PC-9 (cell line): ENCODE measurements around the gene PI4KA. TPM values are rescaled to one million over a fixed set of nuclear protein-coding genes. Genes with fewer than 3 reads are reported as not detected.
"Not testable (repeated sequence)": the region's sequence is repeated elsewhere in the genome, so short reads cannot be mapped to it uniquely, and the experiment has no call there.

ENCODE experiments used
- BruUV-seq: library from RNA; stranded (reverse); fragments of 400-500 nt; replicated peaks from 2 replicates; lab custom pipeline; 2021; lab: Mats Ljungman, UMichigan
- CTCF ChIA-PET: fragments of 300-600 bp; sonication (Branson Sonifier 250); formaldehyde crosslinking; loops from one replicate; lab custom pipeline; 2022; ENCODE audit warnings: antibody characterized with exemption; lab: Charles Lee
- POLR2A ChIA-PET: fragments of 300-600 bp; sonication (Branson Sonifier 250); formaldehyde crosslinking; loops from one replicate; lab custom pipeline; 2022; ENCODE audit warnings: antibody characterized with exemption; ENCODE audit not compliant: unreplicated experiment; lab: Charles Lee
- DNase-seq, 2 experiments: peaks; one replicate each; pipeline versions ENCODE4 v3.0.0 to v3.0.0-alpha.2; 2015 to 2022; ENCODE audit warnings: mixed read lengths in 1 of 2
- H2AFZ ChIP-seq: fragments of 200-600 bp; sonication (generic); 2 replicates; pipeline ENCODE4 v1.8.1; 2017; ENCODE audit warnings: antibody characterized with exemption
- H3F3A ChIP-seq: fragments of 200-600 bp; sonication (generic); 2 replicates; pipeline ENCODE4 v1.8.1; 2017; ENCODE audit warnings: antibody characterized with exemption, mild to moderate bottlenecking, low read depth; ENCODE audit not compliant: insufficient read depth
- H3K27ac ChIP-seq: fragments of 200-600 bp; sonication (generic); 2 replicates; pipeline ENCODE4 v1.6.1; 2016; ENCODE audit warnings: mixed run types
- H3K27me3 ChIP-seq: fragments of 200-600 bp; sonication (generic); 2 replicates; pipeline ENCODE4 v1.6.1; 2016; ENCODE audit warnings: low read depth, mixed run types; ENCODE audit not compliant: insufficient read depth
- H3K36me3 ChIP-seq: fragments of 200-600 bp; sonication (generic); 2 replicates; pipeline ENCODE4 v1.6.1; 2016; ENCODE audit warnings: low read depth, mixed run types
- H3K4me1 ChIP-seq: fragments of 200-600 bp; sonication (generic); replicated peaks from 2 replicates; pipeline ENCODE4 v1.6.1; 2016; ENCODE audit warnings: mixed run types; ENCODE audit not compliant: insufficient read depth
- H3K4me2 ChIP-seq: fragments of 200-600 bp; sonication (generic); 2 replicates; pipeline ENCODE4 v1.6.1; 2017; ENCODE audit warnings: mixed run types
- H3K4me3 ChIP-seq: fragments of 200-600 bp; sonication (generic); 2 replicates; pipeline ENCODE4 v1.6.1; 2016; ENCODE audit warnings: mixed run types
- H3K79me2 ChIP-seq: fragments of 200-600 bp; sonication (generic); 2 replicates; pipeline ENCODE4 v1.6.1; 2017; ENCODE audit warnings: low read depth, mixed run types
- H3K9me2 ChIP-seq: fragments of 200-600 bp; sonication (generic); 2 replicates; pipeline ENCODE4 v1.8.1; 2017; ENCODE audit warnings: mild to moderate bottlenecking; ENCODE audit not compliant: insufficient read depth
- H3K9me3 ChIP-seq: fragments of 200-600 bp; sonication (generic); 2 replicates; pipeline ENCODE4 v1.8.1; 2016; ENCODE audit warnings: low read depth; ENCODE audit not compliant: insufficient read depth
- H4K20me1 ChIP-seq: fragments of 200-600 bp; sonication (generic); 2 replicates; pipeline ENCODE4 v1.8.1; 2017; ENCODE audit not compliant: insufficient read depth
- intact Hi-C: fragments of 100-400 bp; cut with micrococcal nuclease; formaldehyde crosslinking; loops from one replicate; pipeline ENCODE4 v1.10.0; 2022; ENCODE audit not compliant: unreplicated experiment
- total RNA-seq: library from RNA; stranded (reverse); gene quantifications from 2 replicates; pipeline ENCODE4 v1.2.3, GENCODE V29; 2021

The PI4KA gene
- total RNA-seq, 1 experiment from 2014 or later = 27.9 TPM

DNA sequence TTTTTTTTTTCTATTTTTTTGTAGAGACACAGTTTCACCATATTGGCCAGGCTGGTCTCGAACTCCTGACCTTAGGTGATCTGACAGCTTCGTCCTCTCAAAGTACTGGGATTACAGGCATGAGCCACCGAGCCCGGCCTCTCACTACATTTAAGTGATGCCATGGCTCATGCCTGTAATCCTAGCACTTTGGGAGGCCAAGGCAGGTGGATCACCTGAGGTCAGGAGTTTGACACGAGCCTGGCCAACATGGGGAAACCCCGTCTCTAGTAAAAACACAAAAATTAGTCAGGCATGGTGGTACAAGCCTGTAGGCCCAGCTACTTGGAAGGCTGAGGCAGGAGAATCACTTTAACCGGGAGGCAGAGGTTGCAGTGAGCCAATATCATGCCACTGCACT, 165.7 kb downstream of the PI4KA start:
- H3K27me3 ChIP-seq, H3K4me3 ChIP-seq, H3K79me2 ChIP-seq, H3K9me3 ChIP-seq, H3K9me2 ChIP-seq, H2AFZ ChIP-seq, POLR2A ChIA-PET, CTCF ChIA-PET, H3K27ac ChIP-seq, H3K36me3 ChIP-seq, H4K20me1 ChIP-seq, H3K4me2 ChIP-seq, DNase-seq, H3K4me1 ChIP-seq, H3F3A ChIP-seq, BruUV-seq: not testable (repeated sequence)
- intact Hi-C loops = loop anchor here (10.0 kb wide), 1 partner anchor 538 kb away; the partner anchor contains the start of gene CCDC188

DNA sequence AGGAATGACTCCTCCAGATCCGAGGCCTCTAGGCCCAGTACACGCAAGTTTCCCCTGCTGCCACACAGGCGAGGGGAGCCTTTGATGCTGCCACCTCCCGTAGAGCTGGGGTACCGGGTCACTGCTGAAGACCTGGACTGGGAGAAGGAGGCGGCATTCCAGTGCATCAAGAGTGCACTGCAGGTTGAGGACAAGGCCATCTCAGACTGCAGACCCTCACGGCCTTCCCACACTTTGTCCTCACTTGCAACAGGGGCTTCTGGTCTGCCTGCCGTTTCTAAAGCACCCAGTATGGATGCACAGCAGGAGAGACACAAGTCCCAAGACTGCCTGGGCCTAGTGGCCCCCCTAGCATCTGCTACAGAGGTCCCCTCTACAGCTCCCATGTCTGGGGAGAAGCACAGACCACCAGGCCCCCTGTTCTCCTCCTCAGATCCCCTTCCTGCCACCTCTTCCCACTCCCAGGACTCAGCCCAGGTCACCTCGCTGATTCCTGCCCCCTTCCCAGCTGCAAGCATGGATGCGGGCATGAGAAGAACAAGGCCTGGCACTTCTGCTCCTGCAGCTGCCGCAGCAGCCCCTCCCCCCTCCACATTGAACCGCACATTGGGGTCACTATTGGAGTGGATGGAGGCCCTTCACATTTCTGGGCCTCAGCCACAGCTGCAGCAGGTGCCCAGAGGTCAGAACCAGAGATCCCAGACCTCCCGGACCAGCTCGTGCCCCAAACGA, 167.9 kb downstream of the PI4KA start:
- H2AFZ ChIP-seq, H3K27me3 ChIP-seq, BruUV-seq, CTCF ChIA-PET, H3K9me2 ChIP-seq, H3K4me2 ChIP-seq, H3K4me1 ChIP-seq, H3K36me3 ChIP-seq, H3K27ac ChIP-seq, H4K20me1 ChIP-seq, H3K79me2 ChIP-seq, POLR2A ChIA-PET, H3K4me3 ChIP-seq, DNase-seq, H3K9me3 ChIP-seq, H3F3A ChIP-seq: not testable (repeated sequence)
- intact Hi-C loops = loop anchor here (10.0 kb wide), 1 partner anchor 536 kb away; the partner anchor contains the start of gene CCDC188

DNA sequence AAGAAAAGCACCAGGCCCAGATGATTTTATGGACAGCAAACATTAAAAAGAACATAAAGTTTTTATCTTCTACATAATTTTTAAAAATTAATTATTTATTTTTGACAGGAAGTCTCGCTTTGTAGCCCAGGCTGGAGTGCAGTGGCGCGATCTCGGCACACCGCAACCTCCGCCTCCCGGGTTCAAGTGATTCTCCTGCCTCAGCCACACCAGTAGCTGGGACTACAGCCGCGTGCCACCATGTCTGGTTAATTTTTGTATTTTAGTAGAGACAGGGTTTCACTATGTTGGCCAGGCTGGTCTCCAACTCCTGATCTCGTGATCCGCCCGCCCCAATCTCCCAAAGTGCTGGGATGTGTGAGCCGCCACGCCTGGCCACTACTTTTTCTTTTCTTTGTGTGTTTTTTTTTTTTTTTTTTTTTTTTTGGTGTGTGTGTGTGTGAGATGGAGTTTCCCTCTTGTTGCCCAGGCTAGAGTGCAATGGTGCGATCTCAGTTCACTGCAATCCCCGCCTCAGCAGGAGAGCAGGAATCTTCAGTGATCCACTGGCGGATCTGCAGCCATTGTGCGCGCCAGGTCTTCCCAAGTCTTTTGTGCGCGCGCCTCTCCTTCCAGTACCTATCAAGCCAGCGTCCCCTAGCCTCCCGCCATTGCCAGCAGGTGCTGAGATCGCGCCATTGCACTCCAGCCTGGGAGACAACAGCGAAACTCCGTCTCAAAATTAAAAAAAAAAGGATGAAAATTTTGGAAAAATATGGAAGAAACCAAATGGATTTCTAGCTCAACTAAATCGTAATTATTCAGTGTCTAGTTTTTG, 171.0 kb downstream of the PI4KA start:
- H3K27me3 ChIP-seq, H3K9me2 ChIP-seq, H3K4me2 ChIP-seq, BruUV-seq, H2AFZ ChIP-seq, H4K20me1 ChIP-seq, DNase-seq, H3K4me1 ChIP-seq, POLR2A ChIA-PET, H3K27ac ChIP-seq, H3K4me3 ChIP-seq, H3F3A ChIP-seq, H3K36me3 ChIP-seq, H3K79me2 ChIP-seq, H3K9me3 ChIP-seq, intact Hi-C loops: not testable (repeated sequence)
- CTCF ChIA-PET = interaction anchor here (0.7 kb wide), 1 partner anchor 16 kb away, joined by 7 read pairs; no protein-coding TSS in a partner anchor

DNA sequence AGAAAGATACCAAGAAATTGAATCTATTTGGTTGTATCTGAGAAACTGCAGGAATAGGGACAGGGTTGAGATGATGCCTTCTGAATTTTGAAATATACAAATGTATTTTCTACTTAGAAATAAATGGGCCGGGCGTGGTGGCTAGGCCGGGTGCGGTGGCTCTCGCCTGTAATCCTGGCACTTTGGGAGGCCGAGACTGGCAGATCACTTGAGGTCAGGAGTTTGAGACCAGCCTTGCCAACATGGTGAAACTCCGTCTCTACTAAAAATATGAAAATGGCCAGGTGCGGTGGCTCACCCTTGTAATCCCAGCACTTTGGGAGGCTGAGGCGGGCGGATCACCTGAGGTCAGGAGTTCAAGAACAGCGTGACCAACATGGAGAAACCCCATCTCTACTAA, 172.8 kb downstream of the PI4KA start:
- POLR2A ChIA-PET, H3K4me2 ChIP-seq, H3K4me3 ChIP-seq, CTCF ChIA-PET, BruUV-seq, H3F3A ChIP-seq, H3K4me1 ChIP-seq, H3K36me3 ChIP-seq, H3K79me2 ChIP-seq, DNase-seq, H3K27ac ChIP-seq, H4K20me1 ChIP-seq, H3K9me2 ChIP-seq, H2AFZ ChIP-seq, intact Hi-C loops, H3K9me3 ChIP-seq, H3K27me3 ChIP-seq: not testable (repeated sequence)

DNA sequence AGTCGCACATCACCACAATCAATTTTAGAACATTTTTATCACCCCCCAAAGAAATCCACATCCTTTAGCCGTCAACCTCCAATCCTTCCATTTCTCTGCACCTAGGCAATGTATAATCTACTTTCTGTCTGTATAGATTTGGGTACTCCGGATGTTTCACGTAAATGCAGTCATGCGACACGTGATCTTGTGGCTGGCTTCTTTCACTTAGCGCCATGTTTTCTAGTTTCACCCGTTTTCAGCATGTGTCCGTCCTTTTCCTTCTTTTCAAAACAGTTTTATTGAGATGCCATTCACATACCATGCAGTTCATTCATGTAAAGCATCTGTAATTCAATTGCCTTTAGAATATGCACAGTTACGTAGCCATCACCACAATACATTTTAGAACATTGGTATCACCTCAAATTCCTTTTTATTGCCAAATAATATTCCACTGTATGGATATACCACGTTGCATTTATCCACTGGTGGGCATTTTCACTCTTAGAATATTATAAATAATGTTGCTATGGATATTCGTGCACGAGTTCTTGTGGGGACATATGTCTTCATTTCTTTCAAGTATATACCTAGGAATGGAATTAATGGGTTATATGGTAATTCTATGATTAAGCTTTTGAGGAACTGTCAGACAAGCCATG, 179.7 kb downstream of the PI4KA start:
- H3K27me3 ChIP-seq, H3K4me1 ChIP-seq, H3K9me3 ChIP-seq, DNase-seq, H3K9me2 ChIP-seq, CTCF ChIA-PET, H2AFZ ChIP-seq, H3K4me2 ChIP-seq, H3K36me3 ChIP-seq, POLR2A ChIA-PET, BruUV-seq, H3K4me3 ChIP-seq, H3F3A ChIP-seq, H3K79me2 ChIP-seq, H3K27ac ChIP-seq, intact Hi-C loops, H4K20me1 ChIP-seq: not testable (repeated sequence)
